H1 (cell line): ENCODE measurements around the gene PUS7L. TPM values are rescaled to one million over a fixed set of nuclear protein-coding genes. Genes with fewer than 3 reads are reported as not detected.
A peak's percentile ranks its signal among the peaks of the same experiment; 100 is the strongest.

Source experiments
- CTCF ChIA-PET: fragments of 300-600 bp; sonication (Branson Sonifier 250); formaldehyde crosslinking; loops from one replicate; lab custom pipeline; 2021; ENCODE audit not compliant: partially characterized antibody; lab: Charles Lee
- POLR2A ChIA-PET: fragments of 300-600 bp; sonication (Branson Sonifier 250); formaldehyde crosslinking; loops from one replicate; lab custom pipeline; 2021; ENCODE audit warnings: inconsistent platforms; ENCODE audit not compliant: partially characterized antibody; lab: Charles Lee
- DNase-seq, 2 experiments: peaks; one replicate each; pipeline versions ENCODE4 v3.0.0 to v3.0.0-alpha.2; 2010 to 2022; ENCODE audit warnings: low spot score in 2 of 2, low read depth in 1 of 2, mixed read lengths in 1 of 2
- FAIRE-seq: peaks from 2 replicates; lab custom pipeline; 2011; peaks lifted over from hg19 to GRCh38; lab: Jason Lieb, UNC
- H2AFZ ChIP-seq: 2 replicates; pipeline ENCODE4 v1.8.1; 2012; ENCODE audit warnings: low read length, inconsistent platforms
- H2AK5ac ChIP-seq: 2 replicates; pipeline ENCODE4 v1.6.1; 2013; ENCODE audit warnings: low read depth, low read length
- H2BK120ac ChIP-seq: replicated peaks from 2 replicates; pipeline ENCODE3; 2013; ENCODE audit warnings: low read depth, low read length, inconsistent platforms
- H2BK12ac ChIP-seq: 2 replicates; pipeline ENCODE4 v1.6.1; 2013; ENCODE audit warnings: low read depth, low read length
- H2BK15ac ChIP-seq: 2 replicates; pipeline ENCODE4 v1.6.1; 2013; ENCODE audit warnings: low read length
- H2BK20ac ChIP-seq: 2 replicates; pipeline ENCODE4 v1.6.1; 2013; ENCODE audit warnings: low read length
- H2BK5ac ChIP-seq: 2 replicates; pipeline ENCODE4 v1.6.1; 2013; ENCODE audit warnings: low read depth, low read length
- H3K14ac ChIP-seq: 2 replicates; pipeline ENCODE4 v1.6.1; 2013; ENCODE audit warnings: inconsistent platforms; ENCODE audit not compliant: insufficient read length
- H3K18ac ChIP-seq: 2 replicates; pipeline ENCODE4 v1.6.1; 2013; ENCODE audit warnings: low read length; ENCODE audit errors: extremely low read depth
- H3K23ac ChIP-seq: 2 replicates; pipeline ENCODE4 v1.6.1; 2013; ENCODE audit warnings: inconsistent platforms; ENCODE audit not compliant: insufficient read length
- H3K23me2 ChIP-seq: 2 replicates; pipeline ENCODE4 v1.6.1; 2013; ENCODE audit warnings: low read depth, low read length
- H3K27ac ChIP-seq: 2 replicates; pipeline ENCODE4 v1.6.1; 2011; ENCODE audit warnings: low read depth, low read length, inconsistent platforms
- H3K27me3 ChIP-seq, 4 experiments: replicated peaks in 1 of 4; 1 replicate in 1 of 4; 2 replicates in 3 of 4; pipeline versions ENCODE4 v1.6.1 to v1.8.1; 2011 to 2013; ENCODE audit warnings: low read length in 3 of 4, mild to moderate bottlenecking in 3 of 4, inconsistent platforms in 2 of 4, mixed read lengths in 2 of 4, moderate library complexity in 1 of 4; ENCODE audit not compliant: control insufficient read depth in 3 of 4, insufficient read depth in 3 of 4; ENCODE audit errors: extremely low read depth in 1 of 4
- H3K36me3 ChIP-seq, 4 experiments: 2 replicates each; pipeline versions ENCODE4 v1.6.1 to v1.8.1; 2011 to 2013; ENCODE audit warnings: mild to moderate bottlenecking in 4 of 4, low read length in 3 of 4, moderate library complexity in 2 of 4, control low read depth in 1 of 4, inconsistent platforms in 1 of 4; ENCODE audit not compliant: insufficient read depth in 4 of 4, control insufficient read depth in 2 of 4
- H3K4ac ChIP-seq: replicated peaks from 2 replicates; pipeline ENCODE3; 2013; ENCODE audit warnings: low read length, low read depth, mixed read lengths, inconsistent platforms; ENCODE audit not compliant: insufficient read length
- H3K4me1 ChIP-seq, 4 experiments: replicated peaks in 1 of 4; 1 replicate in 1 of 4; 2 replicates in 3 of 4; pipeline versions ENCODE4 v1.6.1 to v1.8.1; 2011 to 2013; ENCODE audit warnings: low read length in 3 of 4, inconsistent platforms in 2 of 4, mixed read lengths in 1 of 4; ENCODE audit not compliant: insufficient read depth in 4 of 4, control insufficient read depth in 3 of 4
- H3K4me2 ChIP-seq, 2 experiments: 2 replicates each; pipeline versions ENCODE4 v1.6.1 to v1.8.1; 2011 to 2013; ENCODE audit warnings: low read depth in 2 of 2, low read length in 2 of 2, control low read depth in 1 of 2, inconsistent platforms in 1 of 2, mild to moderate bottlenecking in 1 of 2; ENCODE audit not compliant: insufficient read depth in 1 of 2
- H3K4me3 ChIP-seq, 4 experiments: fragments of 200-600, 300-600 bp in 1 of 4; sonication (generic), shearing (Covaris generic), sonication (Bioruptor Twin) in 1 of 4; 2 replicates each; pipeline versions ENCODE4 v1.5.1 to v1.8.1; 2011 to 2016; ENCODE audit warnings: low read length in 4 of 4, low read depth in 3 of 4, control low read depth in 2 of 4, inconsistent platforms in 2 of 4, mild to moderate bottlenecking in 2 of 4, mixed read lengths in 1 of 4, moderate library complexity in 1 of 4; ENCODE audit not compliant: insufficient read depth in 2 of 4; ENCODE audit errors: extremely low read depth in 1 of 4
- H3K56ac ChIP-seq: replicated peaks from 2 replicates; pipeline ENCODE3; 2013; ENCODE audit warnings: low read depth, mild to moderate bottlenecking, mixed read lengths, low read length, inconsistent platforms; ENCODE audit not compliant: insufficient read length
- H3K79me1 ChIP-seq: 2 replicates; pipeline ENCODE4 v1.6.1; 2013; ENCODE audit warnings: low read depth, low read length, control low read depth
- H3K79me2 ChIP-seq, 2 experiments: 2 replicates each; pipeline versions ENCODE4 v1.6.1 to v1.8.1; 2012 to 2013; ENCODE audit warnings: low read length in 2 of 2, mild to moderate bottlenecking in 2 of 2, inconsistent platforms in 1 of 2; ENCODE audit not compliant: insufficient read depth in 2 of 2, control insufficient read depth in 1 of 2
- H3K9ac ChIP-seq, 4 experiments: replicated peaks in 1 of 4; 1 replicate in 1 of 4; 2 replicates in 3 of 4; pipeline versions ENCODE4 v1.6.1 to v1.8.1; 2011 to 2013; ENCODE audit warnings: low read depth in 3 of 4, low read length in 3 of 4, control low read depth in 2 of 4, mild to moderate bottlenecking in 2 of 4, moderate library complexity in 2 of 4, inconsistent platforms in 1 of 4; ENCODE audit errors: extremely low read depth in 1 of 4
- H3K9me3 ChIP-seq, 2 experiments: 2 replicates each; pipeline versions ENCODE4 v1.6.1 to v1.8.1; 2012 to 2013; ENCODE audit warnings: mild to moderate bottlenecking in 2 of 2, moderate library complexity in 2 of 2, control low read depth in 1 of 2, inconsistent platforms in 1 of 2, low read depth in 1 of 2, low read length in 1 of 2, mixed read lengths in 1 of 2; ENCODE audit not compliant: insufficient read depth in 2 of 2
- H4K20me1 ChIP-seq, 2 experiments: replicated peaks in 1 of 2; 2 replicates each; pipeline versions ENCODE3 to v1.8.1; 2011 to 2013; ENCODE audit warnings: inconsistent platforms in 2 of 2, low read length in 2 of 2, mild to moderate bottlenecking in 1 of 2; ENCODE audit not compliant: insufficient read depth in 2 of 2, control insufficient read depth in 1 of 2
- H4K5ac ChIP-seq: 2 replicates; pipeline ENCODE4 v1.6.1; 2013; ENCODE audit warnings: low read length, low read depth, mixed read lengths, inconsistent platforms; ENCODE audit not compliant: insufficient read length
- H4K8ac ChIP-seq: 2 replicates; pipeline ENCODE4 v1.8.0; 2013; ENCODE audit warnings: mild to moderate bottlenecking, moderate library complexity, low read length, inconsistent platforms; ENCODE audit not compliant: insufficient read depth; ENCODE audit errors: extremely low read depth
- H4K91ac ChIP-seq: replicated peaks from 2 replicates; pipeline ENCODE3; 2013; ENCODE audit warnings: low read length, mixed read lengths, inconsistent platforms; ENCODE audit not compliant: insufficient read length
- CBX5 ChIP-seq: fragments of 300-800, 300-1000 bp; sonication (generic); IDR thresholded peaks from 2 replicates; pipeline ENCODE4 v1.7.1; 2016; ENCODE audit warnings: antibody characterized with exemption, low read length, low read depth
- JUND ChIP-seq: IDR thresholded peaks from 2 replicates; pipeline ENCODE4 v1.6.1; 2011; ENCODE audit warnings: mild to moderate bottlenecking, improper control_type of control experiment, low read length
- KDM4A ChIP-seq: IDR thresholded peaks from one replicate; pipeline ENCODE4 v1.7.1; 2012; ENCODE audit warnings: low read depth, mild to moderate bottlenecking, moderate library complexity, low read length, inconsistent platforms; ENCODE audit not compliant: severe bottlenecking
- RBBP5 ChIP-seq: IDR thresholded peaks from 2 replicates; pipeline ENCODE4 v1.7.1; 2012; ENCODE audit warnings: low read depth, mild to moderate bottlenecking, inconsistent platforms, low read length, moderate library complexity, borderline replicate concordance
- RXRA ChIP-seq: IDR thresholded peaks from 2 replicates; pipeline ENCODE4 v1.6.1; 2011; ENCODE audit warnings: low read depth, mild to moderate bottlenecking, low read length, moderate library complexity; ENCODE audit not compliant: insufficient read depth
- SRF ChIP-seq: IDR thresholded peaks from 2 replicates; pipeline ENCODE4 v1.6.1; 2011; ENCODE audit warnings: mild to moderate bottlenecking, low read depth, low read length, moderate library complexity
- WGBS, 2 experiments: shearing (Covaris generic) in 1 of 2; methylation state at CpG; one replicate each; pipeline versions ENCODE4 v1.1.6 to v1.1.7; 2013 to 2015; ENCODE audit warnings: low lambda C conversion rate in 2 of 2, mixed read lengths in 2 of 2, inconsistent platforms in 1 of 2, low coverage in 1 of 2, missing lambda C conversion rate in 1 of 2; ENCODE audit not compliant: insufficient replicate concordance in 2 of 2, insufficient coverage in 1 of 2, insufficient read length in 1 of 2; ENCODE audit errors: extremely low coverage in 1 of 2, missing lambda C conversion rate in 1 of 2; 5-methylcytosine and 5-hydroxymethylcytosine counted together
- polyA plus RNA-seq, 7 experiments: library from polyadenylated mRNA; depleted of rRNA in 3 of 7; stranded (reverse) in 5 of 7; unstranded in 2 of 7; fragments of >200 nt in 5 of 7; fragments of 200-250 nt in 2 of 7; gene quantifications; 1 replicate in 5 of 7; 2 replicates in 1 of 7; 4 replicates in 1 of 7; pipeline versions ENCODE4 v1.2.1 to v1.2.3, GENCODE V29; 2011 to 2013; ENCODE audit warnings: missing spikeins in 2 of 7, mixed read lengths in 2 of 7
- total RNA-seq: library from RNA; stranded (reverse); fragmentation: NEBNext Ultra II Directional; extraction: Animal tissue kit (Norgen Biotek cat#: 25700); gene quantifications from 2 replicates; pipeline ENCODE4 v1.2.1, GENCODE V29; 2021
- TF ChIP-seq, protein P1 (sequence below): IDR thresholded peaks from 2 replicates; pipeline ENCODE4 v1.6.1; 2012; ENCODE audit warnings: inconsistent platforms
- TF ChIP-seq, protein P2 (sequence below): IDR thresholded peaks from 2 replicates; pipeline ENCODE4 v1.6.1; 2012; ENCODE audit warnings: low read length, inconsistent platforms

The PUS7L gene
- total and polyA plus RNA-seq, 2 of the 8 experiments (the other 6 are each of a cell fraction or from before 2014, with no cell fraction given), result 3.6 to 26.8 TPM

DNA sequence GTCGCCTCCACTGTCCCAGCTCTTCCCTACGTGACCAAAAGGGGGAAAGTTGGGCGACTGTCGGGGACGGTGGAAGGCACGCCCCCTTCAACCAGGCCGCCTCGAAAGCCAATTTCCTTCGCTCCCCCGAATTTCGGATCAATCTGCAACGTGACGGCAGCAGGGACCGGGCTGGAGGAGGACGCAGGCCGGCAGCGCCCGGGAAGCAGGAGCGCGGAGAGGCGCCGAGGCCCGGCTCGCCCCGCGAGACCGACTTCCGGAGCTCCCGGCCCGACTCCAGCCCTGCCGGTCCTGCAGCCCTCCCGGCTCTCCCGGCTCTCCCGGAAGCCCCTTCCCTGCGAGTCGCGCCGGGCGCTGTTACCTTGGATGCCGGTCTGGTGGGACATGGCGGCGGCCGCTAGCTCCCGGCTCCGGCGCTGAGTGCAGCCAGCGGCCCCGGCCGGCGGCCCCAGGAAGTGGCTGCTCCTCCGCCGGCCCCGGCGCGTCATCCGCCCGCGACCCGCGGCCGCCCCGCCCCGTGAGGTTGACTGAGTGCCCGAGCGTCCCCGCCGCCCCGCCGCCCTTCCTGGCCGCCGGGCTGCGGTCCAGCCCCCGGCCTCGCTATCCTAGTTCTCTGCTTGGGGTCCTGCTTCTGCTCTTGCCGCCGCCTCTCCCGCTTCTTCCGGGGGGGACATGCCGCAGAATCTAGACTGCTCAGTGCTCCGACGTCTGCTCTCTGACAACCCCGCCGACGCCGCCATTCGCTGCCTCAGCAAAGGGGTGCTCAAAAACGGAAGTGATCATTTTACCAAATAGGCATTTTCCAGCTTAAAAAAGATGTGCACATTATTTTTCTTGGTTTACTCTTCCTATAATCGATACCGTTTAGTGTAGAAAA lies 47.5 kb upstream of the PUS7L start, which contains the start of gene TWF1:
TWF1 (minus strand) TSS at position 458 of the 877 bp plus-strand sequence; CDS start at position 386, 72 bp downstream.
- no peak within 1 kb of the TSS for H2AK5ac ChIP-seq
- ChIA-PET POLR2A (interaction anchor here (0.6 to 3.3 kb wide), 19 partner anchors 9 to 1169 kb away, joined by 3 to 24 read pairs (median 4); partner anchors contain the start of genes ADAMTS20 and TMEM117), CTCF (interaction anchor here (0.8 to 3.9 kb wide), 13 partner anchors 8 to 1167 kb away, joined by 3 to 28 read pairs (median 3); no protein-coding TSS in a partner anchor)
- H3K56ac ChIP-seq, result peak within 1 kb of the TSS; percentile 93
- H4K20me1 ChIP-seq, result no peaks in the 10 kb centered on the region
- H2AFZ ChIP-seq, result peak within 1 kb of the TSS; percentile 72
- peak within 1 kb of the TSS; percentile 85 to 94 (median 91) for H3K9ac ChIP-seq
- H2BK15ac ChIP-seq, result no peak within 1 kb of the TSS
- peaks cover 0 to 25% of the 10 kb centered on the region in 2 experiments; a peak in 2 of 4 replicates for H3K79me2 ChIP-seq
- H3K9me3 ChIP-seq, result no peaks in the 10 kb centered on the region
- H2BK5ac ChIP-seq, result peak within 1 kb of the TSS; percentile 86
- H3K4me1 ChIP-seq, result peaks cover 0 to 3% (median 0%) of the 10 kb centered on the region in 4 experiments; a peak in 1 of 7 replicates
- no peak within 1 kb of the TSS for H2BK120ac ChIP-seq
- H3K36me3 ChIP-seq, result peaks cover 0 to 25% (median 2%) of the 10 kb centered on the region in 4 experiments; a peak in 2 of 8 replicates
- peaks cover 2% of the 10 kb centered on the region; the same call in 1 of the 2 replicates for H3K23me2 ChIP-seq
- H3K23ac ChIP-seq, result peak within 1 kb of the TSS; percentile 32
- H4K91ac ChIP-seq, result no peak within 1 kb of the TSS
- peak within 1 kb of the TSS; percentile 96 for H4K8ac ChIP-seq
- H3K27me3 ChIP-seq, result no peaks in the 10 kb centered on the region
- H2BK20ac ChIP-seq, result no peak within 1 kb of the TSS
- H3K4me3 ChIP-seq, result peak within 1 kb of the TSS; percentile 53 to 98 (median 78)
- no peaks in the 10 kb centered on the region for H3K79me1 ChIP-seq
- H3K27ac ChIP-seq, result peak within 1 kb of the TSS; percentile 95
- DNase-seq (peak; percentile 34 to 94), FAIRE-seq (peak; percentile 19)
- H2BK12ac ChIP-seq, result no peak within 1 kb of the TSS
- H4K5ac ChIP-seq, result peak within 1 kb of the TSS; percentile 88
- WGBS, 2 experiments, result 2% methylated on average over 71 of the region's 89 CpGs; no CpG with 5 or more reads in 1 of the 2 experiments
- H3K18ac ChIP-seq, result peak within 1 kb of the TSS; percentile 68
- no peak within 1 kb of the TSS for H3K14ac ChIP-seq
- H3K4me2 ChIP-seq, result peak within 1 kb of the TSS; percentile 69 to 85
- no peak within 1 kb of the TSS for H3K4ac ChIP-seq
- TF ChIP-seq CBX5 (no peak), KDM4A (peak; percentile 83), JUND (no peak), RXRA (no peak), SRF (0 out of 2 replicates have a peak, but pooled peaks have one; percentile 25), RBBP5 (peak; percentile 94; the same call in 1 of the 2 replicates)
- TF ChIP-seq, protein P1, sequence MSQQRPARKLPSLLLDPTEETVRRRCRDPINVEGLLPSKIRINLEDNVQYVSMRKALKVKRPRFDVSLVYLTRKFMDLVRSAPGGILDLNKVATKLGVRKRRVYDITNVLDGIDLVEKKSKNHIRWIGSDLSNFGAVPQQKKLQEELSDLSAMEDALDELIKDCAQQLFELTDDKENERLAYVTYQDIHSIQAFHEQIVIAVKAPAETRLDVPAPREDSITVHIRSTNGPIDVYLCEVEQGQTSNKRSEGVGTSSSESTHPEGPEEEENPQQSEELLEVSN, result no peak
- TF ChIP-seq, protein P2, sequence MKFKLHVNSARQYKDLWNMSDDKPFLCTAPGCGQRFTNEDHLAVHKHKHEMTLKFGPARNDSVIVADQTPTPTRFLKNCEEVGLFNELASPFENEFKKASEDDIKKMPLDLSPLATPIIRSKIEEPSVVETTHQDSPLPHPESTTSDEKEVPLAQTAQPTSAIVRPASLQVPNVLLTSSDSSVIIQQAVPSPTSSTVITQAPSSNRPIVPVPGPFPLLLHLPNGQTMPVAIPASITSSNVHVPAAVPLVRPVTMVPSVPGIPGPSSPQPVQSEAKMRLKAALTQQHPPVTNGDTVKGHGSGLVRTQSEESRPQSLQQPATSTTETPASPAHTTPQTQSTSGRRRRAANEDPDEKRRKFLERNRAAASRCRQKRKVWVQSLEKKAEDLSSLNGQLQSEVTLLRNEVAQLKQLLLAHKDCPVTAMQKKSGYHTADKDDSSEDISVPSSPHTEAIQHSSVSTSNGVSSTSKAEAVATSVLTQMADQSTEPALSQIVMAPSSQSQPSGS, result no peak
